Keratinocyte (primary cell): ENCODE data around the gene SRRT. TPM values are rescaled to one million over a fixed set of nuclear protein-coding genes. Genes with fewer than 3 reads are reported as not detected.

Experiments
- DNase-seq: peaks from one replicate; pipeline ENCODE4 v3.0.0-alpha.2; 2011; ENCODE audit warnings: low read depth, missing footprints, low spot score
- FAIRE-seq: peaks from 2 replicates; lab custom pipeline; 2011; peaks lifted over from hg19 to GRCh38; lab: Jason Lieb, UNC
- H2AFZ ChIP-seq: 2 replicates; pipeline ENCODE4 v1.6.0; 2012; ENCODE audit warnings: low read length, control low read depth, inconsistent platforms; ENCODE audit not compliant: control insufficient read depth
- H3K27ac ChIP-seq: 2 replicates; pipeline ENCODE4 v1.5.1; 2011; ENCODE audit warnings: low read length; ENCODE audit not compliant: control insufficient read depth, insufficient read depth
- H3K27me3 ChIP-seq: 3 replicates; pipeline ENCODE4 v1.6.0; 2011; ENCODE audit warnings: low read length; ENCODE audit not compliant: control insufficient read depth, insufficient read depth; ENCODE audit errors: extremely low read depth
- H3K36me3 ChIP-seq, 2 experiments: 2 replicates in 1 of 2; 3 replicates in 1 of 2; pipeline ENCODE4 v1.5.1; 2011; ENCODE audit warnings: low read length in 2 of 2, mild to moderate bottlenecking in 1 of 2; ENCODE audit not compliant: control insufficient read depth in 2 of 2, insufficient read depth in 2 of 2; ENCODE audit errors: extremely low read depth in 1 of 2
- H3K4me1 ChIP-seq: 3 replicates; pipeline ENCODE4 v1.5.1; 2011; ENCODE audit warnings: low read length; ENCODE audit not compliant: control insufficient read depth, insufficient read depth; ENCODE audit errors: extremely low read depth
- H3K4me2 ChIP-seq: 3 replicates; pipeline ENCODE4 v1.6.0; 2011; ENCODE audit warnings: low read depth, low read length; ENCODE audit not compliant: control insufficient read depth, insufficient read depth; ENCODE audit errors: extremely low read depth
- H3K4me3 ChIP-seq, 3 experiments: fragments of 200-600 bp in 1 of 3; sonication (generic) in 1 of 3; 2 replicates in 2 of 3; 3 replicates in 1 of 3; pipeline ENCODE4 v1.5.1; 2011 to 2016; ENCODE audit warnings: low read length in 3 of 3, mild to moderate bottlenecking in 3 of 3, control low read depth in 2 of 3, inconsistent platforms in 1 of 3, low read depth in 1 of 3, mixed read lengths in 1 of 3, mixed run types in 1 of 3, moderate library complexity in 1 of 3; ENCODE audit not compliant: control insufficient read depth in 2 of 3, insufficient read depth in 2 of 3; ENCODE audit errors: extremely low read depth in 1 of 3
- H3K79me2 ChIP-seq: 2 replicates; pipeline ENCODE4 v1.6.0; 2012; ENCODE audit warnings: low read length; ENCODE audit not compliant: control insufficient read depth, insufficient read depth
- H3K9ac ChIP-seq: 3 replicates; pipeline ENCODE4 v1.6.0; 2011; ENCODE audit warnings: low read length; ENCODE audit not compliant: control insufficient read depth, insufficient read depth; ENCODE audit errors: extremely low read depth
- H3K9me1 ChIP-seq: 3 replicates; pipeline ENCODE4 v1.6.0; 2011; ENCODE audit warnings: low read length; ENCODE audit not compliant: control insufficient read depth, insufficient read depth; ENCODE audit errors: extremely low read depth
- H3K9me3 ChIP-seq: 2 replicates; pipeline ENCODE4 v1.5.1; 2012; ENCODE audit warnings: low read depth, low read length; ENCODE audit not compliant: control insufficient read depth
- H4K20me1 ChIP-seq: 3 replicates; pipeline ENCODE4 v1.6.0; 2011; ENCODE audit warnings: low read length; ENCODE audit not compliant: control insufficient read depth, insufficient read depth; ENCODE audit errors: extremely low read depth
- EZH2 ChIP-seq: IDR thresholded peaks from one replicate; pipeline ENCODE4 v1.6.1; 2012; ENCODE audit warnings: inconsistent platforms, mild to moderate bottlenecking, low read length, moderate library complexity
- dilution Hi-C: fragments of 300-500 bp; cut with MboI; formaldehyde crosslinking; loops from one replicate; pipeline ENCODE4 v1.7.0; 2020; ENCODE audit warnings: low sequenced_read_pairs; ENCODE audit not compliant: extremely low pct_ligation_motif_present
- polyA plus RNA-seq, 5 experiments: library from polyadenylated mRNA; depleted of rRNA in 3 of 5; stranded (reverse) in 3 of 5; stranded (forward) in 1 of 5; unstranded in 1 of 5; fragments of >200 nt; gene quantifications; 1 replicate in 1 of 5; 2 replicates in 3 of 5; 3 replicates in 1 of 5; pipeline versions ENCODE4 v1.2.1 to v1.2.3, GENCODE V29; 2011 to 2012; ENCODE audit warnings: missing spikeins in 2 of 5, low read depth in 1 of 5, low replicate concordance in 1 of 5
- TF ChIP-seq, protein P1 (sequence below), 3 experiments: IDR thresholded peaks in 1 of 3; conservative IDR thresholded peaks in 1 of 3; optimal IDR thresholded peaks in 1 of 3; 2 replicates in 2 of 3; 3 replicates in 1 of 3; pipeline versions ENCODE3 to v1.5.1; 2011; ENCODE audit warnings: low read length in 3 of 3, mild to moderate bottlenecking in 3 of 3, moderate library complexity in 2 of 3, control low read depth in 1 of 3, inconsistent platforms in 1 of 3; ENCODE audit not compliant: insufficient read depth in 2 of 3; ENCODE audit errors: extremely low read depth in 1 of 3

SRRT gene
- polyA plus RNA-seq, 1 donor (not counting 4 experiments of a cell fraction or from before 2014, with no cell fraction given), result 42.2 TPM

DNA sequence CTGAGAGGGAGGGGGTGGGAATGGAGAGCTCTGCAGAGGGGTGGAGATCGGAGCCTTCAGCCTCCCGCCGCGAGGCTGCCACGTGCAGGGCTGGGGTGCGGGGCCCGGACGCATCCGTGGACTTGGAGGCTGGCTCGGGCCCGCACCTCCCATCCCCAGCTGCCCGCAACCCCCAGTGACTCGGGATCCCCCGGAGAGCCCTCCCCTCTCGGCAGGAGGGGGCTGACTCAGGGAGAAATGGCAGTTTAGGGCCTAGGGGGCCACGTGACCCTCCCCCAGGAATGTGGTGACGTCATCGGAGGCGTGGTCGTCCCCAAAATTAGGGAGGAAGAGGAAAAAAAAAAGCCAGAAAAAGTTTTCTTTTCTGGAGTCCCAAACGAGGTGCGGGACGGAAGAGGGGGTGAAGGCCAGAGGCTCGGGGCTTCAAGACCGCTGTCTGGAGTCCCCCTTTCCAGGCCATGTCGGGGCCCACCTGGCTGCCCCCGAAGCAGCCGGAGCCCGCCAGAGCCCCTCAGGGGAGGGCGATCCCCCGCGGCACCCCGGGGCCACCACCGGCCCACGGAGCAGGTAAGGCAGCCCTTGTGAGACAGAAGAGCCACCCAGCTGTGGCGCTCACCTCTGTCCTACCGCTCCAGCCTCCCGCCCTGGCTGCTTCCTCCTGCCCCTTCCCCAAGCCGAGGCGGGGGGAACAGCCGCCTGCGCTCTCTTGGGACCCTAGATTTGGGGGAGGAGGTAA, 7.7 kb upstream of the SRRT start, which contains the start of gene TRIP6:
TRIP6 (plus strand) TSS at position 348 of the 736 bp plus-strand sequence; CDS start at position 459, 111 bp downstream.
- Histone ChIP-seq H3K9me1 (no peaks in the 10 kb centered on the region), H3K9ac (peak within 1 kb of the TSS; percentile 99), H4K20me1 (no peaks in the 10 kb centered on the region), H3K79me2 (peaks cover 45% of the 10 kb centered on the region), H2AFZ (no peak within 1 kb of the TSS), H3K27ac (peak within 1 kb of the TSS; percentile 95), H3K4me1 (peaks cover 30% of the 10 kb centered on the region), H3K4me2 (peak within 1 kb of the TSS; percentile 95), H3K9me3 (no peaks in the 10 kb centered on the region), H3K4me3 (peak within 1 kb of the TSS; percentile 89 to 97 (median 95)), H3K27me3 (no peaks in the 10 kb centered on the region), H3K36me3 (peaks cover 17 to 24% of the 10 kb centered on the region in 2 experiments)
- FAIRE-seq, result peak; percentile 9
- no peak for DNase-seq
- TF ChIP-seq, protein P1, sequence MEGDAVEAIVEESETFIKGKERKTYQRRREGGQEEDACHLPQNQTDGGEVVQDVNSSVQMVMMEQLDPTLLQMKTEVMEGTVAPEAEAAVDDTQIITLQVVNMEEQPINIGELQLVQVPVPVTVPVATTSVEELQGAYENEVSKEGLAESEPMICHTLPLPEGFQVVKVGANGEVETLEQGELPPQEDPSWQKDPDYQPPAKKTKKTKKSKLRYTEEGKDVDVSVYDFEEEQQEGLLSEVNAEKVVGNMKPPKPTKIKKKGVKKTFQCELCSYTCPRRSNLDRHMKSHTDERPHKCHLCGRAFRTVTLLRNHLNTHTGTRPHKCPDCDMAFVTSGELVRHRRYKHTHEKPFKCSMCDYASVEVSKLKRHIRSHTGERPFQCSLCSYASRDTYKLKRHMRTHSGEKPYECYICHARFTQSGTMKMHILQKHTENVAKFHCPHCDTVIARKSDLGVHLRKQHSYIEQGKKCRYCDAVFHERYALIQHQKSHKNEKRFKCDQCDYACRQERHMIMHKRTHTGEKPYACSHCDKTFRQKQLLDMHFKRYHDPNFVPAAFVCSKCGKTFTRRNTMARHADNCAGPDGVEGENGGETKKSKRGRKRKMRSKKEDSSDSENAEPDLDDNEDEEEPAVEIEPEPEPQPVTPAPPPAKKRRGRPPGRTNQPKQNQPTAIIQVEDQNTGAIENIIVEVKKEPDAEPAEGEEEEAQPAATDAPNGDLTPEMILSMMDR (optimal IDR thresholded peaks at IDR 0.05 in 1 of 3, IDR thresholded peaks at IDR 0.05 in 1 of 3, conservative IDR thresholded peaks at IDR 0.05 in 1 of 3; ENCODE audit: extremely low read depth in 1 of 3, insufficient read depth in 2 of 3, low read length in 3 of 3), result no peak
- no peak for TF ChIP-seq EZH2
- dilution Hi-C loops, result no loop called here

DNA sequence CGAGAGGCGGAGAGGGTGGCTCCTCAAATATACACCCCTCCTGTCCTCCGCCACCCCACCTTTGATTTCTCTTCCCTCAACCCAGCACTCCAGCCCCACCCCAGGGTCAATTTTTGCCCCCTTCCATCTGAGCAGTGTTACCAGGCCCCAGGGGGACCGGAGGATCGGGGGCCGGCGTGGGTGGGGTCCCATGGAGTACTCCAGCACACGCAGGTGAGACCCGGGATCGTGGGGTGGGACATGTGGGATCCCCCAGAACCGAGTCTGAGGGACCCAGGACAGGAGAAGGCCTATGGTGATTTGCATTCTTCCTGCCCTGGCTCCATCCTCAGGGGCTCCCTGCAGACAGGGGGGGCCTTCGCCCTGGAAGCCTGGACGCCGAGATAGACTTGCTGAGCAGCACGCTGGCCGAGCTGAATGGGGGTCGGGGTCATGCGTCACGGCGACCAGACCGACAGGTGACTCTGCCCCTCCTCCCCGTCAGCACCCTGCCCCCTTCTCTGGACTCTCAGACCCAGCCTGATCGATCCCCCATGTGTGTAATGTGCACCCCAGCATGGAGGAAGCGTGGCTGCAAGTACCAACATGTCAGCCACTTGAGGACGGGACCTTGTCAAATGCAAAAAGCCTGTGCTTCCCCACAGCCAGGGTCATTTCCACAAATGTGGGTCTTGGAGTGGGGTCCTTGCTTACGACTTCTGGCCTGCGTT, 7.0 kb upstream of the SRRT start:
- FAIRE-seq (no peak), DNase-seq (no peak)
- peak overlapping the region; percentile 99 for H3K9ac ChIP-seq
- peak overlapping the region; percentile 95 for H3K27ac ChIP-seq
- H4K20me1 ChIP-seq, result no peaks in the 10 kb centered on the region
- H3K9me3 ChIP-seq, result no peaks in the 10 kb centered on the region
- dilution Hi-C loops, result no loop called here
- H3K4me1 ChIP-seq, result peaks cover 30% of the 10 kb centered on the region
- H3K27me3 ChIP-seq, result no peaks in the 10 kb centered on the region
- peak overlapping the region; percentile 89 to 97 (median 95) for H3K4me3 ChIP-seq
- peaks cover 22 to 23% of the 10 kb centered on the region in 2 experiments for H3K36me3 ChIP-seq
- TF ChIP-seq, protein P1 (optimal IDR thresholded peaks at IDR 0.05 in 1 of 3, IDR thresholded peaks at IDR 0.05 in 1 of 3, conservative IDR thresholded peaks at IDR 0.05 in 1 of 3; ENCODE audit: extremely low read depth in 1 of 3, insufficient read depth in 2 of 3, low read length in 3 of 3), result no peak
- TF ChIP-seq EZH2, result no peak
- no peaks in the 10 kb centered on the region for H3K9me1 ChIP-seq
- H2AFZ ChIP-seq, result no peak overlapping the region
- peaks cover 49% of the 10 kb centered on the region for H3K79me2 ChIP-seq
- peak overlapping the region; percentile 95 for H3K4me2 ChIP-seq
